Stimulated activated CD4-positive, alpha-beta T cell treated with anti-CD3 and anti-CD28 coated beads, Interleukin-1b, Interleukin-23, amount 100 ng/mL, for 48 hours (primary cell): ENCODE results near the gene ELOA.
A peak's percentile ranks its signal among the peaks of the same experiment; 100 is the strongest.
"Not testable (repeated sequence)": the region's sequence is repeated elsewhere in the genome, so short reads cannot be mapped to it uniquely, and the experiment has no call there.

ENCODE experiments used
- DNase-seq: peaks from one replicate; pipeline ENCODE4 v3.0.0-alpha.2; 2020

Gene ELOA, protein sequence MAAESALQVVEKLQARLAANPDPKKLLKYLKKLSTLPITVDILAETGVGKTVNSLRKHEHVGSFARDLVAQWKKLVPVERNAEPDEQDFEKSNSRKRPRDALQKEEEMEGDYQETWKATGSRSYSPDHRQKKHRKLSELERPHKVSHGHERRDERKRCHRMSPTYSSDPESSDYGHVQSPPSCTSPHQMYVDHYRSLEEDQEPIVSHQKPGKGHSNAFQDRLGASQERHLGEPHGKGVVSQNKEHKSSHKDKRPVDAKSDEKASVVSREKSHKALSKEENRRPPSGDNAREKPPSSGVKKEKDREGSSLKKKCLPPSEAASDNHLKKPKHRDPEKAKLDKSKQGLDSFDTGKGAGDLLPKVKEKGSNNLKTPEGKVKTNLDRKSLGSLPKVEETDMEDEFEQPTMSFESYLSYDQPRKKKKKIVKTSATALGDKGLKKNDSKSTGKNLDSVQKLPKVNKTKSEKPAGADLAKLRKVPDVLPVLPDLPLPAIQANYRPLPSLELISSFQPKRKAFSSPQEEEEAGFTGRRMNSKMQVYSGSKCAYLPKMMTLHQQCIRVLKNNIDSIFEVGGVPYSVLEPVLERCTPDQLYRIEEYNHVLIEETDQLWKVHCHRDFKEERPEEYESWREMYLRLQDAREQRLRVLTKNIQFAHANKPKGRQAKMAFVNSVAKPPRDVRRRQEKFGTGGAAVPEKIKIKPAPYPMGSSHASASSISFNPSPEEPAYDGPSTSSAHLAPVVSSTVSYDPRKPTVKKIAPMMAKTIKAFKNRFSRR

DNA sequence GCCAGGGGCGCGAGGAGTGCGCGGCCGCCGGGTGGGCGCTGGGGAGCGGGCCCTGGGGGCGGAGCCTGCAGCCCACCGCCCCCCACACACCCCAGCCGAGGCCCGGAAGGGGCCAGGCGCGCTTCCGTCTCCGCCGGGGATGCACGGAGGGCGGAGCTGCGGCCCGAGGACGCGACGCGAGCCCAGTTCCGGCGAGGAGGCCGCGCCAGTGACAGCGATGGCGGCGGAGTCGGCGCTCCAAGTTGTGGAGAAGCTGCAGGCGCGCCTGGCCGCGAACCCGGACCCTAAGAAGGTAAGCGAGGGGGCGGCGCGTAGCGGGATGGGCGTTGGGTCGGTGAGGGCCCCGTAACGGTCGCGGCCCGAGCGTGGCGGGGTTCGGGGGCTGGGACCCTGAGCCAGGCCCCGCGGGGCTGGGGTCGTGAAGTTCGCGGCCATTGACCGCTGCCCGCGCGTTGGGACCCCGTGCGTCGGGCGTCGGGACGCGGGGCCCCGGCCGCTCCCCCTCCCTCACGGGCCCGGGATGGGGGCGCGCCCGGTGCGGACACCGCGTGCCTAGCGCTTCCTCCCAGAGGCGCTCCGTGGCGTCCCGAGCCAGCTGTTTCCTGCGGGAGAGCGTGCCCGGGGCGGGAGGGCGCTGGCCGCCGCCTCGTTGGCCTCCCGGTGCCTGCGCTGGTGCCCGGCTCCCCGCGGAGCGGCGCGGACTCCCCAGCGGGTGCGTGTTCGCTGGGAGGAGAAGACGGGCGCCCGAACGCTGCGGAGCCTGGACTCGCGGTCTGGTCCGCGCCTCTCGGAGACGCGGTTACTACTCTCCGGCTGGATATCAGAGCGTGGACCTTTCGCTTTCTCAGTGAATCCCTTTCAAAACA is at the start of gene ELOA:
TSS of gene ELOA (plus strand) at position 185 of the 866 bp plus-strand sequence. CDS start at position 218, 33 bp downstream.
- peak; percentile 74 for DNase-seq

DNA sequence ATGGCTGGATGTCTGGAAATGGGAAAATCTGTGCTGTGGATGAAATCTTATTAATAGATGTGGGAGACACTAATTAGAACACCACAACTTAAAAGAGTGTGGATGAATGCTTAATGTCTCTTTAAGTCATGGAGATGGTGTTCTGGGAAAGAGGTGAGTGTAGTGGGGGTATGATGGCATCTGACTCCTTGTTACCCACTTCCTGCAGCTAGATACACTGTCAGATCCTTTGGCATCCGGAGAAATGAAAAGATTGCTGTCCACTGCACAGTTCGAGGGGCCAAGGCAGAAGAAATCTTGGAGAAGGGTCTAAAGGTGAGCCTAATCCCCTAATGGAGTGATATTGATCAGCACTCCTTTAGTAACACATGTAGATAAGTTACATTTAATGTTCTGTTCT is 49.7 kb upstream of the ELOA start:
- no peak for DNase-seq

DNA sequence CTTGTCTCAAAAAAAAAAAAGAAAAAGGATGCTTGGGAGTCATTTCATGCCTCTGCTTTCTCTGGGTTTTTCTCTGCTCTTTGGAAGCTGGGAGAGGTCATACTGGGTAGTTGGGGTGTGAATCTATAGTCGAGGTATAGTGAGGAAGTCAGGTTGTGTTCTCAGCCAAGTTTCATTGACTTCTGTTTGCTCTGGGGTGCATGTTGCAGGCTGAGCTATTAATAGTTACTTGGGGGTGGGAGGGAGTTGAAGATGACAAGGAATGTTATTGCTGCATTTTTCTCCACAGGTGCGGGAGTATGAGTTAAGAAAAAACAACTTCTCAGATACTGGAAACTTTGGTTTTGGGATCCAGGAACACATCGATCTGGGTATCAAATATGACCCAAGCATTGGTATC is 48.9 kb upstream of the ELOA start:
- no peak for DNase-seq

GRCh38 chr1:23695667-23696066 is 47.6 kb upstream of the ELOA start:
- DNase-seq: no peak

DNA sequence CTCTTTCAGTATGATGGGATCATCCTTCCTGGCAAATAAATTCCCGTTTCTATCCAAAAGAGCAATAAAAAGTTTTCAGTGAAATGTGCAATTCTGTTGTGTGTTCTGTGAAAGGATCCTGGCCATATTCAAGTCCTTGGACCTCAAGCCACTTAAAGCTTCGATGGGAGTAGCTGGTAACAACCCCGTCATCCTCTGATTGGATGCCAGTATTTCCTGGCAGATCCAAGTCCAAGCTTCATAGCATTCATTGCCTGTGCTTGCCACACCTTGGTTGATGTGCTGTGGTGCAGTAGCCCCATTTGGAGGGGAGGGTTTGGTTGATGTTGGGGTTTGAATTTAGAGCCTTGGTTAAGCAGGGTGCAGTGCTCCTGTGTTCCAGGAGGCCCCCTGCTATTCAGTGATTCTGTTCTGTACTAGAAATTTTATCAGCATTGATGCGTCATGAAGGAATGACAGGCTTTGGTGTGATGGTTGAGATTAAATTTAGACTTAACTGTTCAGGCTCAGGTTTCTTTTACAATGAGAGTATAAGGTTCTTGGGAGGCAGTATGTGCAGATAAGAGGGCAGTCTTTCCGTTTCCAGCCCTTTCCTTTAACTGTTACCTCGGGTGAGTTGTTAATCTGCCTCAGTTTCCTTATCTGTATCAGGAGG is 46.8 kb upstream of the ELOA start:
- DNase-seq: no peak

GRCh38 chr1:23698466-23698865 is 44.8 kb upstream of the ELOA start:
- no peak for DNase-seq

DNA sequence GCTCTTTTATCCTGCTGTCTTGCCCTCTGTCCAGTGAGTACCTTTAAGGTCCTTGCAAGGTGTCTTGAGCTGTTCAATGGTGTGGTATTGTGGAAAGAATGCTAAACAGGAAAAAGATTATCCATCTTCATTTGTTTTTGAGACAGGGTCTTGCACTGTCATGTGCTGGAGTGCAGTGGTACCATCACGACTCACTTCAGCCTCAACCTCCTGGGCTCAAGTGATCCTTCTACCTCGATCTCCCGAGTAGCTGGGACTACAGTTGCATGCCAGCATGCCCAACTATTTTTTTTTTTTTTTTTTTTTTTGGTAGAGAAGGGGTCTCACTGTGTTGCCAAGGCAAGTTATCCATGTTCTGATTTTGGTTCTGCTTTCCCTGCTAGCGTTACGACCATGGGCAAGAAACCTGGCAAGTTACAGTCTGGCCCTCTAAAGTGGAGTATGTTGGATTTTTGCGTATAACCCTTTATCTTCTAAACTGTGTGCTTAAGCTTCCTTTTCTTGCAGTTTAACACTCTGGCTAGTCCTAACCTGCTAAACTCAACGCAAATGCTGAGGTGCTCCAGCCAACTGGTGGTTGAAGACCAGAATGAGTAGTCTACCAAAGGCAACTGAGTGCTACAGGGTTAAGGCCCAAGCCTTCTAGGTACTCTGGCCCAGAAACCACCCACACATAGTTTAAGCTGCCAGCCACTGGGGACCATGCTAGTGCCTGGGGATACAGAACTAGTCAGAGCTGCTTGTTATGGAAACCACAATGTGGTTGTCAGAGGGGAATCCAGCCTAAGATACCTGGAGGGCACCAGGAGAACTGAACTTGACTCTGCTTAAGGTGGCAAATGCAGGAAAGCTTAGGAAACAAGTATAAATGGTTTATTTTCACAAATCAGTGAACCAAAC is 43.7 kb upstream of the ELOA start:
- peak; percentile 39 for DNase-seq

DNA sequence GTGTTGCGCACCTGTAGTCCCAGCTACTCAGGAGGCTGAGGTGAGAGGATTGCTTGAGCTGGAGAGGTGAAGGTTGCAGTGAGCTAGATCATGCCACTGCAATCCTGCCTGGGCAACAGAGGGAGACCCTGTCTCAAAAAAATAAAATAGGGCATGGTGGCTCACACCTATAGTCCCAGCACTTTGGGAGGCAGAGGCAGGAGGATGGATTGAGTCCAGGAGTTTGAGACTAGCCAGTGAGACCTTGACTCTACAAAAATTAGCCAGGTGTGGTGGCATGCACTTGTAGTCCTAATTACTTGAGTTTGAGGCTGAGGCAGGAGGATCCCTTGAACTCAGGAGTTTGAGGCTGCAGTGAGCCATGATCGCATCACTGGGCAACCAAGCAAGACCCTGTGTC is 42.0 kb upstream of the ELOA start:
- DNase-seq: no peak

GRCh38 chr1:23701996-23702395 is 41.3 kb upstream of the ELOA start:
- no peak for DNase-seq

GRCh38 chr1:23704834-23705495 is 38.3 kb upstream of the ELOA start:
- no peak for DNase-seq

DNA sequence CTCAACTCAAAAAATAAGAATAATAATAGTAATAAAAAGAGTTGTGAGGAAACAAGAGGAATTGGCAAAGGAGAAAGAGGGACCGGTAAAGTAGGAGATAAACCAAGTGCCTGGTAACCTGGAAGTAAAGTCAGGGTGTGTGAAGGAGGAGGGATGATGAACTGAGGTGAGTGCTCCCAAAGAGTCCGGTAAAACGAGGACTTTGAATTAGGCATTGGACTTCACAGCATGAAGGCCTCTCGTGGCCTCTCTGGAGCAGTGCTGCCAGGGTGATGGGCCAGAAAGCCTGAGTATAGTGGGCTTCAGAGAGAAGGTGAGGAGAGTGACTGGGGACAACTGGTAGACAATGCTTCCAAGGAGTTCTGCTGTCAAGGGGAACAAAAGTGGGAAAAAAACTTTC is 34.0 kb upstream of the ELOA start:
- DNase-seq: no peak

- DNase-seq: no peak
Measured at GRCh38 chr1:23718482-23718881, 24.8 kb upstream of the ELOA start.

- no peak for DNase-seq
Measured at GRCh38 chr1:23719162-23719820, 24.0 kb upstream of the ELOA start.

DNA sequence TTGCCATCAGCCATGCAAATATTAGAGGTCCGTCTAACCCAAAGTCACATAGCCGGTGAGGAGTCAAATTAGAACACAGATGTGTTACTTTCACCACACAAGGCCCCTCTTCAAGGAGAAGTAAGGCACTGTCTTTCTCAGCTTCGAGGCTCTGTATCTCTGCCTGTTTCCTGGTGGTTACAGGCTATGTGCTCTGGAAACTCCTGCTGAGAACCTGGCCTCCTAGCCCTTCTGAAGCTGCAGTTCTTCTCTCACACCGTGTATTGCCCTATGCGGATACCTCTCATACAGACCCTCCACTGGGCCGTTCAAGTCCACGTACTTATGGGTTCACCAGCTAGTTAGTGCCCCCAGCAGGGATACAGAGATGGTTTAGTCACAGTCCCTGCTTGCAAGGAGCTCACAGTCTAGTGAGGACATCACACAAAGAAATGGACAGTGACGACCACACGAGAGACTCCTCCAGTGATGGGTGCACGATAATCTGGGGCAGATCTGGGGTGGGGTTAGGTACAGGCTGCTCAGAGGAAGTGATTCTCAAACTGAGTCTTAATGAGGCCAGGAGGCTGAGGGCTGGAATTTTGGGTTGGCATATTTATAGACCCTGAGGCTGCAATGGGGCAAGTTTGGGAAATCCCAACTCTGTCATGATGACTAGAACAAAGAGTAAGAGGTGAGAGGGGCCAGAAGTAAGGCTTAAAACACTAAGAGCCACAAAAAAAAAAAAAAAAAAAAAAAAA is 22.8 kb upstream of the ELOA start:
- DNase-seq: peak; percentile 29

DNA sequence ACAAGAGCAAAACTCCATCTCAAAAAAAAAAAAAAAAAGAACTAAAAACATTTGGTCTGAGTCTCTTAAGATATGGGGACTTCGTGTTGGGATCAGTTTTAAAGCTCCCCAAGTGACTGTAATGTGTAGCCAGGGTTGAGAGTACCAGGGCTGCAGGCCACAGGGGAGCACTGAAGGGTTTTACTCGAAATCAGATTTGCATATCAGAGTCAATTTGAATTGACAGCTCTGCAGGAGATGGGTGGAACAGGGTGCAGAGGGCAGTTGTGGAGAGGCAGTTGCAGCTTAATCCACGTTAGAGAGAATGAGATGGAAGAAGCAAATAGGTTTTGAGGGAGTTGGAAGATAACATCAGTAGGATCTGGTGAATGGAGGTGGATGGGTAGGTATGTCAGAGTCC is 20.6 kb upstream of the ELOA start:
- DNase-seq: no peak

DNA sequence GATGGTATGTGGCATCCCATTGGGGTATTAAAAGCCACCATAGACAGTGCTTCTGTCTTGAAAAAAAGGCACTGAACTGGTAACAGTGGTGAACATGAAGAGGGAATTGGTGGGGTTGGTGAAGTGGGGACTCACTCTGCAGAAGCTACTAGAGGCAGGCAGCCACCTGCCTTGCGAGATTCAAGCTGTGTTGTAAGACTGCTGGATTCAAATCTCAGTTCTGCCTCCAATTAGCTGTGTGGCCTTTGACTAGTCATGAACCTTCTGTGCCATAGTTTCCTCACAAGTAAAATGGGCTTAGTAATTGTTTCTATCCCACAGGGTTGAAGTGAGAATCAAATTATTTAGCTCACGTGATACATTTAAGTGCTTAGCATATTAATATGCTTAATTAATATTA is 16.6 kb upstream of the ELOA start:
- no peak for DNase-seq

DNA sequence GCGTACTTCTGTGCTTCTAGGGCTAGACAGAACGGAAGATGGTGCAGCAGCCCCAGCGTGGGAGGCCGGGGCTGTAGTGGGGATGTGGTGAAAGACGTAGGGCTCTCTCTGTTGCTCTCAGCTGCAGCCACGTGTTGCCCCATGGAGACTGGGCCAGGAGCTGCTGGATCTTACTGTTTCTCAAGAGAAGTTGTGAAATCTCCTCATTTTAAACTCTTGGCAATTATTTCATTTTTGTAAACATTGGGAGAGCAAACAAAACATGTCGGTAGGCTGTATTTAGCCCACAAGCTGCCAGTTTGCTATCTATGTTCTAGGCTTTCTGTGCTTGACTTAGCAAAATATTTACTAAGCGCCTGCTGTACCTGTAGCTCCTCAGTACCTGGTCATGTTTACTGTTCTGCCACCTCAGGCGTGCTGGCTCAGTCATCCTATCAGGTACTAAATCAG is 15.9 kb upstream of the ELOA start:
- DNase-seq: no peak

- no peak for DNase-seq
Measured at GRCh38 chr1:23732363-23733224, 10.7 kb upstream of the ELOA start.

DNA sequence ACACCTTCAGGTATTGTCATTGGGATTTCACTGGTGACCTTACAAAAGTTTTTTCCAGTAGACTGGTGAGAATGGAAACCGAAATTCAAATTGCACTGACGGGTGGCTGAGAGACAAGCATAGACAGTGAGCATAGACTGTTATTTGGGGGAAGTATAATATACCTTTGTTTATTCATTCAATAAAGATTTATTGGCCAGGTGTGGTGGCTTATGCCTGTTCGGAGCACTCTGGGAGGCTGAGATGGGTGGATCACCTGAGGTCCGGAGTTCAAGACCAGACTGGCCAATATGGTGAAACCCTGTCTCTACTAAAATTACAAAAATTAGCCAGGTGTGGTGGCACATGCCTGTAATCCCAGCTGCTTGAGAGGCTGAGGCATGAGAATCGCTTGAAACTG is 10.0 kb upstream of the ELOA start:
- DNase-seq: not testable (repeated sequence)
